BLaER1 treated with 17β-estradiol and CSF1 and Interleukin-3, amounts not matched to agents 10 nM and 100 nM (cell line): ENCODE data around the gene MAGI2.

Experiments used
- H3K27ac ChIP-seq, 11 experiments: shearing (Covaris generic); formaldehyde crosslinking; 2 replicates each; pipeline ENCODE4 v1.8.1; 2022
- H3K27me3 ChIP-seq, 11 experiments: shearing (Covaris generic); formaldehyde crosslinking; 2 replicates each; pipeline ENCODE4 v1.8.1; 2022
- H3K36me3 ChIP-seq, 11 experiments: shearing (Covaris generic); formaldehyde crosslinking; 2 replicates each; pipeline ENCODE4 v1.8.1; 2022
- H3K4me1 ChIP-seq, 10 experiments: shearing (Covaris generic); formaldehyde crosslinking; 2 replicates each; pipeline ENCODE4 v1.8.1; 2022
- H3K4me2 ChIP-seq, 11 experiments: shearing (Covaris generic); formaldehyde crosslinking; 2 replicates each; pipeline ENCODE4 v1.8.1; 2022
- H3K4me3 ChIP-seq, 10 experiments: shearing (Covaris generic); formaldehyde crosslinking; 2 replicates each; pipeline ENCODE4 v1.8.1; 2022
- H3K9ac ChIP-seq, 11 experiments: shearing (Covaris generic); formaldehyde crosslinking; 2 replicates each; pipeline ENCODE4 v1.8.1; 2022
- H3K9me3 ChIP-seq, 11 experiments: shearing (Covaris generic); formaldehyde crosslinking; replicated peaks in 1 of 11; 2 replicates each; pipeline ENCODE4 v1.8.1; 2022
- H4K20me1 ChIP-seq, 11 experiments: shearing (Covaris generic); formaldehyde crosslinking; 2 replicates each; pipeline ENCODE4 v1.8.1; 2022
- Cebpa-rat ChIP-seq, 11 experiments: shearing (Covaris generic); IDR thresholded peaks; 2 replicates each; pipeline ENCODE4 v1.8.1; 2022

MAGI2 gene

GRCh38 chr7:78141522-78142281 lies 1311.8 kb downstream of the MAGI2 start:
- TF ChIP-seq Cebpa-rat (IDR thresholded peaks at IDR 0.05) = no peak
- Histone ChIP-seq H3K4me1 (no peaks in the 10 kb centered on the region), H3K9me3 (no peaks in the 10 kb centered on the region; a peak in 1 of 22 replicates), H3K4me3 (no peak overlapping the region), H3K27me3 (no peaks in the 10 kb centered on the region), H3K27ac (no peak overlapping the region), H3K36me3 (no peaks in the 10 kb centered on the region), H4K20me1 (no peaks in the 10 kb centered on the region), H3K4me2 (no peak overlapping the region), H3K9ac (no peak overlapping the region)

GRCh38 chr7:78140109-78140508 lies 1313.4 kb downstream of the MAGI2 start:
- Histone ChIP-seq H3K9me3 (no peaks in the 10 kb centered on the region; a peak in 1 of 22 replicates), H4K20me1 (no peaks in the 10 kb centered on the region), H3K4me2 (no peak overlapping the region), H3K36me3 (no peaks in the 10 kb centered on the region), H3K9ac (no peak overlapping the region), H3K27me3 (no peaks in the 10 kb centered on the region), H3K27ac (no peak overlapping the region), H3K4me3 (no peak overlapping the region), H3K4me1 (no peaks in the 10 kb centered on the region)
- no peak for TF ChIP-seq Cebpa-rat (IDR thresholded peaks at IDR 0.05)

DNA sequence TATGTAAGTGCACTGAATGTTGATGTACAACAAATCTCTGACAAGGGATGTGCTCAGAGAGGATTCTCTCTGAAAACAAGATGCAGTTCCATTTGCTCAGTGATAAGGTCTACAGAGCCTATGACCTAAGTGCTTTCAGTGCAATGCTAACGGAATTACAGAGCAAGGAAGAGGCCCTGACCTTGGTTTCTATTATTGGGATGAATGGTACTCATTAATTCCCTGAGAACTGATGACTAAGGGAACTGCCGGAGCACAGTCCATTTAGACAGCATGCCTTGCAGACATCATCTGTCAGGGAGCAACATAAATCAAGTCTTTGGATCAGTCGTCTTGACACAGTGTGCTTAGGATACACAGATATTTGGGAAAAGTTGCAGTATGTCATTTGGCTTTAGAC lies 1314.1 kb downstream of the MAGI2 start:
- H4K20me1 ChIP-seq = no peaks in the 10 kb centered on the region

GRCh38 chr7:78134774-78135173 lies 1318.7 kb downstream of the MAGI2 start:
- Histone ChIP-seq H3K4me3 (no peak overlapping the region), H3K4me1 (no peaks in the 10 kb centered on the region), H3K27ac (no peak overlapping the region), H3K9ac (no peak overlapping the region), H4K20me1 (no peaks in the 10 kb centered on the region), H3K36me3 (no peaks in the 10 kb centered on the region), H3K4me2 (no peak overlapping the region), H3K27me3 (no peaks in the 10 kb centered on the region), H3K9me3 (no peaks in the 10 kb centered on the region)
- TF ChIP-seq Cebpa-rat (IDR thresholded peaks at IDR 0.05) = no peak

More for the DNA sequence above, 1314.1 kb downstream of the MAGI2 start:
- no peaks in the 10 kb centered on the region for H3K36me3 ChIP-seq
- no peaks in the 10 kb centered on the region for H3K27me3 ChIP-seq
- no peak overlapping the region for H3K4me3 ChIP-seq
- no peaks in the 10 kb centered on the region for H3K4me1 ChIP-seq
- H3K9me3 ChIP-seq = no peaks in the 10 kb centered on the region
- TF ChIP-seq Cebpa-rat (IDR thresholded peaks at IDR 0.05) = no peak
- H3K27ac ChIP-seq = no peak overlapping the region
- H3K4me2 ChIP-seq = no peak overlapping the region
- H3K9ac ChIP-seq = no peak overlapping the region

DNA sequence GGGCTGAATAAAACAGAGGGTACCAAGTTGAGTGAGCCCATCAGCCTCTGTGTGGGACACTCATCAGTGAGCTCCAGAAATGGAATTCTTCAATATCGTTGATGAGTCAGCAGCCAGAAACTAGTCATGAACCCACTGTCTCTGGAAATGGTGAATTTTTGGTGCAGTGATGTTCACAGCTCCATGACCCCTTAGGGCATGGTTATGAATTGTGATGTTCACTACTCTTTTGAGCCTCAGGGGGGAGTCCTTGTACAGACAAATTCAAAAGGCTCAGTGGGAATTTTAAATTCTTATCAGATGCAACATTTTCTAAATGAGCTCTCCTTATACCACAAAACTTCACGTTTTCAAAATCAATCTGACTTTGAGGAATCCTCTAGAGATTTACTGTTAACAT lies 1319.2 kb downstream of the MAGI2 start:
- H3K27me3 ChIP-seq = no peaks in the 10 kb centered on the region
- TF ChIP-seq Cebpa-rat (IDR thresholded peaks at IDR 0.05) = no peak
- no peak overlapping the region for H3K4me3 ChIP-seq
- H3K4me1 ChIP-seq = no peaks in the 10 kb centered on the region
- no peak overlapping the region for H3K27ac ChIP-seq
- H4K20me1 ChIP-seq = no peaks in the 10 kb centered on the region
- no peaks in the 10 kb centered on the region for H3K36me3 ChIP-seq
- H3K9ac ChIP-seq = no peak overlapping the region
- H3K4me2 ChIP-seq = no peak overlapping the region
- H3K9me3 ChIP-seq = no peaks in the 10 kb centered on the region

- Histone ChIP-seq H3K9ac (no peak overlapping the region), H3K4me1 (no peaks in the 10 kb centered on the region), H4K20me1 (no peaks in the 10 kb centered on the region), H3K4me3 (no peak overlapping the region), H3K36me3 (no peaks in the 10 kb centered on the region), H3K9me3 (no peaks in the 10 kb centered on the region), H3K27me3 (no peaks in the 10 kb centered on the region), H3K27ac (no peak overlapping the region), H3K4me2 (no peak overlapping the region)
- TF ChIP-seq Cebpa-rat (IDR thresholded peaks at IDR 0.05) = no peak
Observed at GRCh38 chr7:78130446-78131215, 1322.8 kb downstream of the MAGI2 start.

- Histone ChIP-seq H3K4me3 (no peak overlapping the region), H3K4me1 (no peaks in the 10 kb centered on the region), H3K9ac (no peak overlapping the region), H3K36me3 (no peaks in the 10 kb centered on the region), H3K27me3 (no peaks in the 10 kb centered on the region), H3K4me2 (no peak overlapping the region), H3K9me3 (no peaks in the 10 kb centered on the region), H4K20me1 (no peaks in the 10 kb centered on the region), H3K27ac (no peak overlapping the region)
- TF ChIP-seq Cebpa-rat (IDR thresholded peaks at IDR 0.05) = no peak
Observed at GRCh38 chr7:78129865-78130264, 1323.6 kb downstream of the MAGI2 start.

GRCh38 chr7:78127009-78127408 lies 1326.5 kb downstream of the MAGI2 start:
- Histone ChIP-seq H3K4me3 (no peak overlapping the region), H4K20me1 (no peaks in the 10 kb centered on the region), H3K4me1 (no peaks in the 10 kb centered on the region), H3K4me2 (no peak overlapping the region), H3K9me3 (no peaks in the 10 kb centered on the region), H3K27me3 (no peaks in the 10 kb centered on the region), H3K27ac (no peak overlapping the region), H3K36me3 (no peaks in the 10 kb centered on the region), H3K9ac (no peak overlapping the region)
- TF ChIP-seq Cebpa-rat (IDR thresholded peaks at IDR 0.05) = no peak

GRCh38 chr7:78125884-78126283 lies 1327.6 kb downstream of the MAGI2 start:
- no peaks in the 10 kb centered on the region for H3K9me3 ChIP-seq
- H3K4me3 ChIP-seq = no peak overlapping the region
- no peak overlapping the region for H3K9ac ChIP-seq
- H4K20me1 ChIP-seq = no peaks in the 10 kb centered on the region
- no peaks in the 10 kb centered on the region for H3K27me3 ChIP-seq
- H3K27ac ChIP-seq = no peak overlapping the region
- no peak overlapping the region for H3K4me2 ChIP-seq
- H3K4me1 ChIP-seq = no peaks in the 10 kb centered on the region
- TF ChIP-seq Cebpa-rat (IDR thresholded peaks at IDR 0.05) = no peak
- H3K36me3 ChIP-seq = no peaks in the 10 kb centered on the region

DNA sequence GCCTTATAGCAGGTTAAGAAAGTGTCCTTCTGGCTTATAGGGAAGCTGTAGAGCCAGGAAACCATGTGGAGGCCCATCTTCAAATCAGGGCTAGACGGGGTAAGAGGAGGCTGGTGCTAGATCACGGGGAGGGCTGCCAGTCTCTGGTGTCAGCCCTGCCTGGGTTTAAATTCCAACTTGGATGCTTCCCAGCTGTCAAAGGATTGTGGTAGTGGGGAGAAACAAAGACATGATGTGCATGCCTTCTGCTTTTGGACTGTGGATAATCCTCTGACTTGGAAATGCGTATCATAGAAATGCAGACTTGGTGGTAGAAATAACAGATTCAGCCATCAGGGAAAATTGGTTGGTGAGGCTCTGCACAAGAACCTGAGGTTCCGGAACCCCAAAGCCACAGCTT lies 1329.3 kb downstream of the MAGI2 start:
- Histone ChIP-seq H3K4me2 (no peak overlapping the region), H3K27me3 (no peaks in the 10 kb centered on the region), H4K20me1 (no peaks in the 10 kb centered on the region), H3K27ac (no peak overlapping the region), H3K4me3 (no peak overlapping the region), H3K9me3 (no peaks in the 10 kb centered on the region), H3K36me3 (no peaks in the 10 kb centered on the region), H3K4me1 (no peaks in the 10 kb centered on the region), H3K9ac (no peak overlapping the region)
- no peak for TF ChIP-seq Cebpa-rat (IDR thresholded peaks at IDR 0.05)
